Measurements from ENCODE around the gene RGSL1. TPM values are rescaled to one million over a fixed set of nuclear protein-coding genes. Genes with fewer than 3 reads are reported as not detected.
A peak's percentile ranks its signal among the peaks of the same experiment; 100 is the strongest.
"Not testable (repeated sequence)": the region's sequence is repeated elsewhere in the genome, so short reads cannot be mapped to it uniquely, and the experiment has no call there.

RGSL1 gene
- total RNA-seq, 1 donor from 2014 or later: not detected

DNA sequence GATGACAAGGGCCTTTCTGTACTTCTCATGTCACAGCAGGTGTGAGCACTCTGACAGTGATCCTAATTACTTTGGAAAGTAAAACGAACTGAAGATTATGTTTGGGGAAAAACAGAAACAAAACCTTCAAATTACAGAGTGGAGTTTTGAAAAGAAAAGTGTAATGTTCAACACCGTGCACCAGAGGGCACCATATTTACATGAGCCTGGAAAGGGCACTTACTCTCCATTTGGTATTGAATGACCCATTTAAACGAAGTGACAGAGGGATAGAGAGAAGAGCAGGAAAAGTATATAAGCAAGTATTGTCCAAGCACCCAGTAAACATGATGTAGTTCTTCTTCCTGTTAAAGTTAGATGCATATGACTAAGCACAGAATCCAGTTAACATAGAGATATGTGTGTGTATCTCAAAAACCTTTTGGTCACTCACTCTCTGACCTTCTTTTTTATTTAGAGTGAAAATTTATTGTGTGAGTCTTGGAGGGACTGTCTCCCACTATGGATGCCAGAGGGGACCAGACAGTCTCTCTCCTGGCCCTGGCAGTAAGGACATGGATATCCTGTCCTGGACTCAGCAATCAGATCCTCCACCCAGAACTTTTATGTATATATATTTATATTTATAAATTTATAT lies 3.8 kb upstream of the RGSL1 start:
- peak; percentile 20 for DNase-seq (ENCODE audit: extremely low read depth, low read depth, low spot score)

DNA sequence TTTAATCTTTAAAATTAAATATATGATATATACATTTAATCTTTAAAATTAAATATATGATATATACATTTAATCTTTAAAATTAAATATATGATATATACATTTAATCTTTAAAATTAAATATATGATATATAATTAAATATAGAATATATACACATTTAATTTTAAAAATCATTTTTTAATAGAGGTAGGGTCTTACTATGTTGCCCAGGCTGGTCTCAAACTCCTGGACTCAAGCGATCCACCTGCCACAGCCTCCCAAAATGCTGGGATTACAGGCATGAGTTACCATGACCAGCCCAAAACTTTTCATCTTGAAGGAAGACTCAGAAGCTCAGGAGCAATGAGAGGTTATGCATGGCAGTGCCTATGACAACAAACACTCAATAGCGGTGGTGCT lies 2.8 kb upstream of the RGSL1 start:
- not testable (repeated sequence) for DNase-seq (ENCODE audit: extremely low read depth, low read depth, low spot score)

DNA sequence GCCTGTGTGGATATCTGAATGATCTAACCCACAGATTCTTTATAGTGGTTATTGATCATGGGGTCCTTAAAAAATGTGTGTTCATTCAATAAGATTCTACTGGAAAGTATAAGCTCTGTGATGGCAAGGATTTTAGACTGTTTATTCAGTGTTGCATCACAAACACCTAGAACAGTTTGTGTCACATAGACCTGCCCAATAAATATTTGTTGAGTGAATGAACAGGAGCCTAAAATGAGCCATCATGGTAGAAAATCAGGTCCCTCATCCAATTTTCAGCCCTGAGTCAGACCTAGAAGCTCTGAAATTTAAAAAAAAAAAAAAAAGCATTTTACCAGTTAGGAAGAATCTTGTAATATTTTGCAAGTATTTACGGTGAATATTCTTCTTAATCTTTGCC lies 2.3 kb upstream of the RGSL1 start:
- DNase-seq (ENCODE audit: extremely low read depth, low read depth, low spot score): no peak

- no peak for DNase-seq (ENCODE audit: extremely low read depth, low read depth, low spot score)
These were observed 3.7 kb downstream of the RGSL1 start for GRCh38 chr1:182453631-182454030.

DNA sequence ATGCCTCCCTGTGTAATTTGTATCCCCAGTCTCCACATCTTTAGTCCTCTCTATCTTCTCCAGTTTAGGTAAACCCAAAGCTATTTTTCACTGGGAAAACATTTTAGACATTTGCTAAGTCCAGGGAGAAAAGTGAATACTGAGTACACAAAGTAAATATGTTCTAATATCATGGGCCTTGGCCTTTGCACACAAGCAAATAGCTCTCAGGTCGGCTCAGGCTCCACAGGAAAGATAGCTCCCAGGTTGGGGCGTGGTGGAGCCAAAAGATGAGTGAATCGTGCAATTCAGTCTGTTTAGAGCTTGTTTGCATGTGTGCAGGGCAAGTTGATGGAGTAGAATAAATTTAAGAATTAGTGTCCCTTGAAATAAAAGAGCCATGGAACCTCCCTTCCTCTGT lies 7.9 kb downstream of the RGSL1 start:
- no peak for DNase-seq (ENCODE audit: extremely low read depth, low read depth, low spot score)

DNA sequence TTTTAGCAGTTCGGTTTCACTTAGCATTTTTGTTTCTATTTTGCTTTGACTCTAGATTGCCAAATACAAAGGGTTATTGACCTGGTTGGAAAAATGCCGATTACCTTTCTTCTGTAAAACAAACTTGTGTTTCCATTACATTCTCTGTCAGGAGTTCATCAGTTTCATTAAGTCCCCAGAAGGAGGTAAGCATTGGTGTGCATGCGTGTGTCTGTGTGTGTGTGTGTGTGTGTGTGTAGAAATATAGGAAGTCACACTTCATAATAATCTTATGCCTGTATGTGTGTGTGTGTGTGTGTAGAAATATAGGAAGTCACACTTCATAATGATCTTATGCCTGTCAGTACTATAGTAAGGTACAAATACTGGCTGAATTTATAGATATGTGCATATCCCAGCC lies 10.0 kb downstream of the RGSL1 start:
- DNase-seq (ENCODE audit: extremely low read depth, low read depth, low spot score): no peak

GRCh38 chr1:182460550-182460951 lies 10.6 kb downstream of the RGSL1 start:
- DNase-seq (ENCODE audit: extremely low read depth, low read depth, low spot score): no peak

GRCh38 chr1:182473556-182473955 lies 23.6 kb downstream of the RGSL1 start:
- DNase-seq (ENCODE audit: extremely low read depth, low read depth, low spot score): no peak

GRCh38 chr1:182476625-182477024 lies 26.7 kb downstream of the RGSL1 start:
- no peak for DNase-seq (ENCODE audit: extremely low read depth, low read depth, low spot score)

DNA sequence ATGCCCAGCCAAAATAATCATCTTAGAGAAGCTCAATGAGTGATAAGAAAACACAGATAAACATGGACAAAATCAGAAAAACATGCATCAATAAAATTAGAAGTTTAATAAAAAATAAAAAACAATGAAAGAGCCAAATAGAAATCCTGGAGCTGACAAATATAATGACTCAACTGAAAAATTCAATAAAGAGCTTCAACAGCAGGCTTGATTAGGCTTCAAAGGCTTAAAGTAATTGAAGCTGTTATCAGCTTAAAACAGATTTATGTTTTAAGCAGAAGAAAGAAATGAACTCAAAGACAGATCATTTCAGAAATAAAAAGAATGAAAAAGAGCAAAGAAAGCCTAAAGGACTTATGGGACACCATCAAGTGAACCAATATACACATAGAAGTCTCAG lies 28.3 kb downstream of the RGSL1 start:
- DNase-seq (ENCODE audit: extremely low read depth, low read depth, low spot score): no peak

GRCh38 chr1:182484067-182484466 lies 34.1 kb downstream of the RGSL1 start:
- DNase-seq (ENCODE audit: extremely low read depth, low read depth, low spot score): no peak

- DNase-seq (ENCODE audit: extremely low read depth, low read depth, low spot score): no peak
These were observed 34.7 kb downstream of the RGSL1 start for GRCh38 chr1:182484531-182485257.

GRCh38 chr1:182485861-182486260 lies 35.9 kb downstream of the RGSL1 start:
- no peak for DNase-seq (ENCODE audit: extremely low read depth, low read depth, low spot score)

DNA sequence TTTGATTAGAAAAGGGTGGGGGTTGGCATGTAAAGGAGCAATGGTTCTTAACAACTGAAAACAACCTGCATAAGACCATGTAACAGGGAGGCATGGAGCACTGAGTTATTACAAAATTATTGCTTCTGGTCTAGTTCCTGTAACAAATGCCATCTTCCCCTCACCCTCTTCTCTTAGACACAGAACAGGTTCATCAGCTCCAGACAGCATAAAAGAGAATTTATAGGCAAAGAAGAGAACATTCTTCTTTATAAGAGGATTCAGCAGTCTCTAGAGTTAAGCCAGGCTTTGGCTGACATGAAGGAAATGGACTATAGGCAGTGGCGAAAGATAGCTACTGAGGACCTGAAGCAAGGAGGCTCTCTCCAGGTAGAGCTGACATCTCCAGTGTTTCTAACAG lies 38.9 kb downstream of the RGSL1 start:
- no peak for DNase-seq (ENCODE audit: extremely low read depth, low read depth, low spot score)

- no peak for DNase-seq (ENCODE audit: extremely low read depth, low read depth, low spot score)
These were observed 43.1 kb downstream of the RGSL1 start for GRCh38 chr1:182493063-182493462.

- DNase-seq (ENCODE audit: extremely low read depth, low read depth, low spot score): no peak
These were observed 45.1 kb downstream of the RGSL1 start for GRCh38 chr1:182495002-182495401.

- DNase-seq (ENCODE audit: extremely low read depth, low read depth, low spot score): no peak
These were observed 45.7 kb downstream of the RGSL1 start for GRCh38 chr1:182495693-182496092.

GRCh38 chr1:182507685-182508084 lies 57.7 kb downstream of the RGSL1 start:
- DNase-seq (ENCODE audit: extremely low read depth, low read depth, low spot score): no peak

DNA sequence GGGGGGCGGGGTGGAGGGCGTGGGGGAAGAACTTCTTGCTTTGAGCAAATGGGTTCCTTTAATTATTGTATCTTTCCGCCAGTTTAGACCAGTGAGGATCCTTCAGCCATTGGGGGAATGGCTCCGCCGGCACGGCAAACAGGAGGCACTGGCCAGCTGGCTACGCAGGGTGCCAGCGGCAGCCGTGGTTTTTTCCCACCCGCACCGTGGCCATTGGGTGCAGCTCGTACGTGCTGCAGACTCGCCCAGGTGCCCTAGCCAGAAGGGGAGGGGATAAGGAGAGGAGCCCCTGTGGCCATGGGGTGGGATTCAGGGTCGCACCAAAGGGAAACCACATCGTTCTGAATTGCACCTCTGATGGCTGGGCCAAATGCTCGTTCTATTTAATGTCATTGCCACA lies 65.6 kb downstream of the RGSL1 start:
- DNase-seq (ENCODE audit: extremely low read depth, low read depth, low spot score): no peak

DNA sequence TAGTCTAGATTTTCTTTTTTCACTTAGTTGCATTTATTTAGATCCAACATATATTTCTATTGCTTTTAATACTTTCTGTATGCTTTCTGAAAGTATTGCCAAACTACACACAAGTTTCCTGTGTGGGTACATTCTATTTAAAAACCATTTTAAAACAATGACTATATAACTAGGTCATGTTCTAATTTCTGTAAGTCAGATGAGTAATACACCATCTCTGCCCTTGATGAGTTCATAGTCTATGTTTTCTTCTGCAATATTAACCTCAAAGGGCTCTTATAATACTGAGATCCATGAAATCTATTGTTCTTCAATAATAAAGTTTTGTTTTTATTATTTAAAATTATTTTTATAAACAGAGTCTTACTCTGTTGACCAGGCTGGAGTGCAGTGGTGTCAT lies 70.8 kb downstream of the RGSL1 start:
- DNase-seq (ENCODE audit: extremely low read depth, low read depth, low spot score): no peak

DNA sequence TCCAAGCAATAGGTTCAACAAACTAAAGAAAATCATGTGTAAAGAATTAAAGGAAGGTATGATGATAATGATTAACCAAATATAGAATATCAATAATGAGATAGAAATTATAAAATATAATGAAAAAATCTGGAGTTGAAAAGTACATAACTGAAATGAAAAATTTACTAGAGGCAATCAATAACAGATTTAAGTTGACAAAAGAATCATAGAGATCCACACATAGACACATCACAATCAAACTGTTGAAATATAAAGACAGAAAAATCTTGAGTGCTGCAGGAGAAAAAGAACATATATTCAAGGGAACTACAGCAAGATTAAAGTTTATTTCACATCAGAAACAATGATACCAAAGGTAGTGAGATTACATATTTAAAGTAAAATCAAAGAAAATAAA lies 75.4 kb downstream of the RGSL1 start:
- DNase-seq (ENCODE audit: extremely low read depth, low read depth, low spot score): no peak

DNA sequence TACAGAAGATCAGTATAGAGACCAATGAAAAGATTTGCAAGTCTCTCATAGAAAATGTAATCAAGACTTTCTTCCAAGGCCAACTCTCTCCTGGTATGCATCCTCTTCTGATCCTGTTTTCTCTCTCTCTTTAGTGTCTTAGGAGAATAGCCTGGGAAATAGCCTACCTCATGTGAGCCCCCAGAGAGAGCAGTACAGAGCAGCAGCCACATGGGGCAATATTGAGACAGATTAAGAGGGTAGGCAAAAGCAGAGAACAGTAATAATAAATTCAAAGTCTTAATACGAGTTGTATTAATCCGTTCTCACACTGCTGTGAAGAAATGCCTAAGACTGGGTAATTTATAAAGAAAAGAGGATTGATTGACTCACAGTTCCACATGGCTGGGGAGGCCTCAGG lies 77.7 kb downstream of the RGSL1 start:
- no peak for DNase-seq (ENCODE audit: extremely low read depth, low read depth, low spot score)

DNA sequence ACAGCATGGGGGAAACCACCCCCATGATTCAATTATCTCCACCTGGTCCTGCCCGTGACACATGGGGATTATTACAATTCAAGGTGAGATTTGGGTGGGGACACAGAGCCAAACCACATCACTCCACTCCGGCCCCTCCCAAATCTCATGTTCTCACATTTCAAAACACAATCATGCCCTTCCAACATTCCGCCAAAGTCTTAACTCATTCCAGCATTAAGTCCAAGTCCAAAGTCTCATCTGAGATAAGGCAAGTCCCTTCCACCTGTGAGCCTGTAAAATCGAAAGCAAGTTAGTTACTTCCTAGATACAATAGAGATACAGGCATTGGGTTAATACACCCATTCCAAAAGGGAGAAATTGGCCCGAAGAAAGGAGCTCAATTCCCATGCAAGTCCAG lies 78.3 kb downstream of the RGSL1 start:
- not testable (repeated sequence) for DNase-seq (ENCODE audit: extremely low read depth, low read depth, low spot score)

Data from glomerular endothelial cell (primary cell).